HL-60/S4 treated with retinoic acid at 250 ng/mL for 4 days and 3 days (cell line): ENCODE data around the gene EFHC2.
"Not testable (repeated sequence)": the region's sequence is repeated elsewhere in the genome, so short reads cannot be mapped to it uniquely, and the experiment has no call there.

Experiments
- in situ Hi-C: fragments of 300-500 bp; cut with MboI; formaldehyde crosslinking; loops from 2 replicates; pipeline ENCODE4 v1.7.0; 2022; ENCODE audit warnings: low sequenced_read_pairs

The EFHC2 gene

DNA sequence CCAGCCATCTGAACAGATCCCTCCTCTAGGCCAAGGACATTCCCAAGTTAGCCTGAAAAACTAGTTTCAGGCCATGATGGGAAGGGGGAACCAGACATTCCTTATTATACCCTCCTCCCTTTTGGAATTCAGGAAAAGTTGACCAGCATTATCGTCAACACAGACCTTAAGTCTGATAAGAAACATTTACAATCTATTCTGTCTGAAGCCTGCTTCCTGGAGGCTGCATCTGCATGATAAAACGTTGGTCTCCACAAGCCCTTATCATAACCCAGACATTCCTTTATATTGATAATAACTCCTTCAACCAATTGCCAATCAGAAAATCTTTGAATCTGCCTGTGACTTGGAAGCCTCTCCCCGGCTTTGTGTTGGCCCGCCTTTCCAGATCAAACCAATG is 44.3 kb downstream of the EFHC2 start:
- in situ Hi-C loops, result no loop called here

DNA sequence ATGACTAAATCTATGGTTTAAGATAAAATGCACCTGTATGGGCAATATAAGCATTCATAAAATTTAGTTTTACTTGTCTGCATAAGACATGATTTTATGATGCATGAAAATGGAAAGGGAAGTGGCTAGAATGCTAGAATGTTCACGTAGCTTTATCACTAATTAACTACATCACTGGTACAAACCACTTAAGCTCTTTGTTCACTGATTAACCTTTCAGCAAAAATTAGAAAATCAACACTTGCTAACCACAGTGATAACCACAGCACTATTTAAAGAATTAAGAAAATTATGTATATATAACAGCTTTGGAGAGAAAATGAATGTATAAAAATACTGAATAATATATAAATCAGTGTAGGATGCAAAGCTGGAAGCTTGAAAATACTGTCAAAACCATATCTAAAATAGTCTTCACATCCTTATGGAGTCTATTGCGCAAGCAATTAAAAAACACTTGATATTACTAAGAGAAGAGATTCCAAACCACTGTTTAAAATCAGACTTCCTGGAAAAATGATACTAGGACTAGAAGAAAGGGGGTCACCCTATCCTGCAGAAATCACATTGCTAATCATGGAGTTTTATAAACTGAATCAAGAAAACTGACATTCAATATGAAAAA is 51.9 kb downstream of the EFHC2 start:
- in situ Hi-C loops, result no loop called here

DNA sequence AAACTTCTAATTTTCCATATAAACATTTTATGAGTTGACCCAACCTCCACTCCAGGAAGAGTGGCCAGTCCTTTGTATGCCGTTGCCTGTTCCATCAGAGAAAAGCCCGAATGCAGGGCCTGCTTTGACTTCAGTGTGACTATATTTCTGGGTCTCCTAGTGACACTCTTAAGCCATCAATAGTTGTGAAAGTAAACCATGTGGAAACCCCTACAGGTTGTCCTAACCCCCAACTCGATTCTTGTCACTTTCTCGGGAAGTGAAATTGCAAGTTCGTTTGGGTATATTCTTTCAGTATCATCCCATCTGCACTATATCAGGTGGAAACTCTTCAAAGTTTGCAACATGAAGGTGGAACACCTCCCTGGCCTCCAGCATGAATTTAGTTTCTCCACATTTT is 52.8 kb downstream of the EFHC2 start:
- in situ Hi-C loops, result no loop called here

DNA sequence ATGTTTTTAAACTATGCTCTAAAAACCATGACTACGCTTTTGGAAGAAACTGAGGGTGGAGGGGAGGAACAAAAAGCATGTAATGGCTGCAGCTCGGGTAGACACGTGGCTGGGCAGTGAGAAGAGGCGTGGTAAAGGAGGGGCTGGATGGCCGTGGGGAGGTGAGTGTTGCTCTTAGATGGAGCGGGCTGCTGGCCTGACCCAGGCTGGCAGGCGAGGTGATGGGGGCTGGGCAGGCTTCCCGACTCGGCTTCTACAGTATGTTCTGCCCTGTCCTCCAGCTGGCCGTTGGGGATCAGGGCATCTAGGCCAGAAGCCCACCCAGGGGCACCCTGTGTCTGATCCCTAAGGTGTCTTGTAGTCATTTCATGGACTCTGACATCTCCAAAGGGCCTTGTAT is 60.7 kb downstream of the EFHC2 start:
- in situ Hi-C loops, result no loop called here

DNA sequence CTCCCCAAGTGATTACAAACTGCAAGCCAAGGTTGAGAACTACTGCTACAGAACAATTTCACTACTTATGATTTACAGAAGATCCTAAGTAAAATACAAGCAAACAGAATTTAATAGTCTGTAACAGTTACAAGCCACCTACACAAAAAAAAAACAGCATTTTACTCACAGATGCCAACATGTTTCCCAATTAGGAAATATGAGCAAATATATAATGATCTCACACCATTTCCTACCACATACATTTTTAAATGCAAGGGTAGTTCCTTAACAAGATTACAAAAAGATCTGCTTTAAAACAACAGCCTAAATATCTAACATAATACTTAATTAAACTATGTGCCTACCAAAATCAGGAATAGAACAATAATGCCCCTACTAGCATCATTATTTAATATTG is 63.4 kb downstream of the EFHC2 start:
- in situ Hi-C loops, result no loop called here

DNA sequence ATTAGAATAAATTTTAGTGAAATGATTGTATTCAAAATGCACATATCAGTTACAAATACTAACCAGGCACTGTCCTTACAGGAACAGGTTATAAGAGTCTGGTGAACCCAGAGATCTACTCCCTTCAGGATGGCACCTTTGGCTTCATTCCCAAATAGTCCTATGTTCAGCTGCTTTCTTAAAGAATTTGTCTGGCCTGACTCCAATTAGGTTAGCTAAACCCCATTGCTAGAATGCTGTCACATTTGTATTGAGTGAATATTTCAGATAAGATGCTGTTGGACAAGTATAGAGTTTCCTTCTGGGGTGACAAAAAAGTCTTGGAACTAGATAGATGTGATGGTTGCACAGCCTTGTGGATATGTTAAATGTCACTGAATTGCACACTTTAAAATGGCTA is 69.4 kb downstream of the EFHC2 start:
- in situ Hi-C loops, result no loop called here

DNA sequence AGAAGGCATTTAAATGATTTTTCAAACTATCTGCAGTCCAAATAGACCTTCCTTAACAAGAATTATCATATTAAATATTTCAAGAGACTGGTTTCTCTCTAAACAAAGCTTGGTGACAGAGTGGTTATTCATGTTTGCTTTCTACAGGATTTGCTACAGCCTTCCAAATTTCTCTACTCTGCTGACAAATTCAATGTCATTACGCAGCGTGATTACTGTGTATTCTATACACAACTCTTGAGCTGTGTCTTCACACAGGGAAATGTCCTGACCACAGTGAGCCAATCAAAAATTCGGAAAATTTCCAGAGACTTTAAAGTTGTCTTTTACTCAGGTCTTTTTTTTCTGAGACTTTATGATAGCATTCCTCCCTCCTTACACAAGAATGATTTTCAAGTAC is 75.6 kb downstream of the EFHC2 start:
- in situ Hi-C loops, result no loop called here

DNA sequence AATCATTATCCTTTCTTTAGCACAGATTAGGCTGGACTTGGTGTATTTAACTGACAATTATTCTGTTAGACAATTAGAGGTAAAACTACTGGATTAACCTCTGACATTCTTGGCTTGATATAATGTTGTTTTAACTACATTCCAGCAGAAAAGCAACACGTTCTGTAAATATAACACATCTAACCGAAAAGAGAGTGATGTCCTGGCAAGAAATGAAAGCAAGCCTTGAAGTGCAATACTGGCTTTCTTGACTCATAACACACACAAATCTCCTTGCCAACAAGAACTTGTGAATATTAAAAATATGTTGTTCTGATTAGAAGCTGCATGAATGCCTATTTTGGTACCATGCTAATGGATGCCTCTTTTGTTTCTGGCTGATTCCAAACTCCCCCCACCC is 76.4 kb downstream of the EFHC2 start:
- in situ Hi-C loops, result no loop called here

DNA sequence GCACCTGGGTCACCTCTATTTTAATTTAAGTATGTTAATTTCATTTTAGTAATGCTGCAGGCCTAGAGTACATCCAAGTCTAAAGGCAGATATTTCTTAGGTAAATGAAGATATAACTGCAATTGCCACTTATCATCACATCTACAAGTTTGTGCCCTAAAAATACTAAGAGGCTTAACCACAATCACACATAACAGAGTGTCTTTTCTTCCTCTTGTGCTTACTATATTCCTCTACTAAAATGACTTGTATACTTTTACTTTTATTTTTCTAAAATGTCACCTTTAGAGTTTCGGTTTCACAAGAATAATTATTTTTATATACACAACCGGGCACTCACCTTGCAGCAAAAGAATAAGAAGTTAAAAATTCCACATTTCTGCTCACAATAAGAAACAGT is 77.9 kb downstream of the EFHC2 start:
- in situ Hi-C loops, result no loop called here

DNA sequence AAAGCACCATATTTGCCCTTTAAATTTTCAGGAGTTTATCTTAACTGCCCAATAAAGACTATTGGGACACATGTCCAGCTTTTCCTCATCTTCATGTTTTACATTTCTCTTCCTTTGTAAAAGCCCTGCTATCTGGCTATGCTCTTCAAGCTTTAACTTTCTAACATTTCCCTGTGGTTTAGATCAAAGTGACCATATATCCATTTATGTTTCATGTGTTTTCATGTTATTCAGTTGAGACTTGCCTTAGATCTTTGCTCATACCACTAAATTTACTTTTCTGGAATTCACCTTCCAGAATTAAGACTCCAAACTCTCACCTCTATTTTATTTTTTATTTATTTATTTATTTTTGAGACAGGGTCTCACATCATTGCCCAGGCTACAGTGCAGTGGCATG is 78.5 kb downstream of the EFHC2 start:
- in situ Hi-C loops, result no loop called here

DNA sequence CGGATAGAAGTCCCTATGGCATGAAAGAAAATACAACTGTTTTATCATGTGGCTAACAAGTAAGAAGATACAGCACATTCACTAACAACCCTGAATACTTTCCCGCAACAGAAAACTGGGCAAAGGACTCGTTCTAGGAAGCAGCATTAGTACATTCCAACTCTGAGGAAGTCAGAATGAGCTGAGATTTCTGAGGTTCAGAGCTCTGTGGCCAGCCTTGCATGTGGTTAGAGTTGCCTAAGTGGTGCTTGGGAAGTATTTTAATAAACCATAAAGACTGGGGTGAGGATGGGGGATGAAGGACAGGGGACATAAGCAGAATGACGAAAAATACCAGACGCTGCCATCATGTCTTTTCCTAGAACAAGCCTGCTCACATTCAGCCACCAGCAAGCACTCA is 82.2 kb downstream of the EFHC2 start:
- in situ Hi-C loops, result no loop called here

DNA sequence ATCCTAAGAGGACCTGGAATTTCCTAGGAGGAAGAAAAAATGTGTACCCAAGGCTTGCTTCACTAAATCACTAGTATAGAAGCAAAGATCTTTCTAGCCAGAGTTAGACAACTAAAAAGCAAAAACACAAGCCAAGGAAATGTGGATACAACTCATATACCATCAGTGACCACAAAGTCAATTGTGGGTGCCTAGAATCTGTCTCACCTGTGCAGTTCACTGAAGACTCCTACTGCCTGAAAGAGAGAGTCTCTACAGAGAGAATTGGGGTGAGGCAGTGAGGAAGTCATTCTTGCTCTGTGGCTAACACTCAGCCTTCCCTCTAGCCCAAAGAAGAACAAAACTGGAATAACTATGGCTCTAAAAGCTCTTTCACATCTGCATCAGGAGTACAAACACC is 82.9 kb downstream of the EFHC2 start:
- in situ Hi-C loops, result no loop called here

DNA sequence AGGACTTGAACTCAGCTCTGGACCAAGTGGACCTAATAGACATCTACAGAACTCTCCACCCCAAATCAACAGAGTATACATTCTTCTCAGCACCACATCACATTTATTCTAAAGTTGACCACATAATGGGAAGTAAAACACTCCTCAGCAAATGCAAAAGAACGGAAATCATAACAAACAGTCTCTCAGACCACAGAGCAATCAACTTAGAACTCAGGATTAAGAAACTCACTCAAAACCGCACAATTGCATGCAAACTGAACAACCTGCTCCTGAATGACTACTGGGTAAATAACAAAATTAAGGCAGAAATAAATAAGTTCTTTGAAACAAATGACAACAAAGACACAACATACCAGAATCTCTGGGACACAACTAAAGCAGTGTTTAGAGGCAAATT is 87.7 kb downstream of the EFHC2 start:
- in situ Hi-C loops, result not testable (repeated sequence)

DNA sequence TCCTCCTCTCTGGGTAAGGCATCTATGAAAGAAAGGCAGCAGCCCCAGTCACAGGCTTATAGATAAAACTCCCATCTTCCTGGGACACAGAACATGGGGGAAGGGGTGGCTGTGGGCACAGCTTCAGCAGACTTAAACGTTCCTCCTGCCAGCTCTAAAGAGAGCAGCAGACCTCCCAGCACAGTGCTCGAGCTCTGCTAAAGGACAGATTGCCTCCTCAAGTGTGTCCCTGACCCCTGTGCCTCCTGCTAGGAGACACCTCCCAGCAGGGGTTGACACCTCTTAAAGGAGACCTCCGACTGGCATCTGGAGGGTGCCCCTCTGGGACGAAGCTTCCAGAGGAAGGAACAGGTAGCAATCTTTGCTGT is 89.9 kb downstream of the EFHC2 start:
- in situ Hi-C loops, result no loop called here

DNA sequence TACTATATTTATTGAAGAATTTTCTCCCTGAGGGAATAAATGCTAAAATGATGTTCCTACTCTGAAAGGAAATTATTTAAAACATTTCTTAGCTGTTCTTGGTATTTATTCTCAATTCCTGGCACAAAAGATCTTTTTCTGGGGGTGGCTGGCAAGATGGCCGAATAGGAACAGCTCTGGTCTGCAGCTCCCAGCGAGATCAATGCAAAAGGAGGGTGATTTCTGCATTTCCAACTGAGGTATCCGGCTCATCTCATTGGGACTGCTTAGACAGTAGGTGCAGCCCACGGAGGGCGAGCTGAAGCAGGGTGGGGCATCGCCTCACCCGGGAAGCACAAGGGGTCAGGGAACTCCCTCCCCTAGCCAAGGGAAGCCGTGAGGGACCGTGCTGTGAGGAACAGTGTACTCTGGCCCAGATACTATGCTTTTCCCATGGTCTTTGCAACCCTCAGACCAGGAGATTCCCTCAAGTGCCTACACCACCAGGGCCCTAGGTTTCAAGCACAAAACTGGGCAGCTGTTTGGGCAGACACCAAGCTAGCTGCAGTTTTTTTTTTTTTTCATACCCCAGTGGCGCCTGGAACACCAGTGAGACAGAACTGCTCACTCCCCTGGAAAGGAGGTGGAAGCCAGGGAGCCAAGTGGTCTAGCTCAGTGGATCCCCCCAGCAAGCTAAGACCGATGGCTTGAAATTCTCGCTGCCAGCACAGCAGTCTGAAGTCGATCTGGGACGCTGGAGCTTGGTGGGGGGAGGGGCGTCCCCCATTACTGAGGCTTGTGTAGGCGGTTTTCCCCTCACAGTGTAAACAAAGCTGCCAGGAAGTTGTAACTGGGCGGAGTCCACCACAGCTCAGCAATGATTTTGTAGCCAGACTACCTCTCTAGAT is 90.5 kb downstream of the EFHC2 start:
- in situ Hi-C loops, result not testable (repeated sequence)

DNA sequence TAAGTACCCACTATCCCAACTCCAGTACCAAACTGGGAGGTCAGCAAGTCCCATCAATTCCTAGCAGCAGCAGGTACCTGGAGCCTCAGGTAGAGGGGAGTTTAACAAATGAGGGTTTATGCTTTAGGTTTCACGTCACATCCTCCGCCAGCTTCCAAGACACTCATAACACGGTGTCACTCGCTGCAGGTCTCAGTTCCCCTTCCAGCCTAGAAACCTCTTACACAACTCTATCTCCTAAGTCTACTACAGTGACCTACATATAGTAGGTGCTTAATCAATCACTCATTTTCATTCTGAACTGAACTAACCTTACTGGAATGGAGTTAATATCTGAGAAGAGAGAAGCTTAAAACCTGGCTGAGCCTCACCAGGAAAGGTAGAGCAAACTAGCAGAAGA is 96.0 kb downstream of the EFHC2 start:
- in situ Hi-C loops, result no loop called here

DNA sequence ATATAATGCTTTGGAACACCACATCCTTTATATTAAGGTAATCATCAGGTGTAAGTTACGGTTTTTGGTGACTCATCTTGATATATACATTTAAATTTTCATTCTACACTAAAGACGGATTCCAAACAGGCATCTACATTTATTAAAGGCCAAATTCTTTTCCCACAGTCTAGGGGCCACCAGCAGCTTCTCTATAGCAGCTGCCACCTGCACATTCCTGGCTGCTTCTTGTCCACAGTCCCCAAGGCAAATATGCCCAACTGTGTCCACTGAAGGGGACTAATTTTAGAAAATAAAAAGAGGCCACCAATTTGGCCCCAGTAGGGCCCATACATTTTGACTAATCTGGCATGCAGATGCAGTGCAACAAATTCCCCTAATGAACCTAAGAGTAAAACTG is 96.6 kb downstream of the EFHC2 start:
- in situ Hi-C loops, result no loop called here

DNA sequence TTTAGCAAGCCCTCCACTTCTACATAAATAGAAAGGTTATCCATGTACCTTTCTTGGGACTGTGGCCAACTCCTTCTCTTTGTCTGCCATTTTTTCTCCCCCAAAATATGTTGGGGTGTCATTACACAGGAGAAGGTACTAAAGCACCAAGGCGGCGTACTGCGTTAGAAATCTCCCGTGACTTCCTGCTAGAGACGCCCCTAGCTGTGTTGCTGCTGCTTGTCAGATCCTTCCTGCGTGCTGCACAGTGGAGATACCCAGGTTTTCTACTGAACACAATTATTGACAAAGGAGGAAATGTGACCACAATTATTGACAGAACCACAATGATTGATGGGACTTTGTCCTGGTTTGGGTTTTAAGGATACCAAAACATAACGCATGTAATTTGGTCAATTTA is 97.7 kb downstream of the EFHC2 start:
- in situ Hi-C loops, result no loop called here

DNA sequence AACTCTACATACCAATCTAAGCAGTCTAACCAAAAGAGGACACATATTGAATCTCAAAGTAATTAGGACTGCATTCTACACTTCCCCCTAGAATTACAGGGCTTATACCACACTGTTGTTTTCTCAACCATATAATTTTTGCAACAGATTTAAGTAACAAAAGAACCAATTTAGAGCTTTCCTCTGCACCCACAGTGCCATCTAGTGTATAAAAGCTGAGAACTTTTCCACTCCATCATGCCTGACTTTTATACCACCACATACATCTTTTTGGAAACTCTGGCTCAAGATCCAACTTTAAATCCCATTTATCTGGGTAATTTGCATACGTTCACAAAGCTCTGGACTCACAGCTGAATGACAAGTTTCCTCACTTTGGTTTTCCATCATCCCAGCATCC is 99.5 kb downstream of the EFHC2 start:
- in situ Hi-C loops, result no loop called here

DNA sequence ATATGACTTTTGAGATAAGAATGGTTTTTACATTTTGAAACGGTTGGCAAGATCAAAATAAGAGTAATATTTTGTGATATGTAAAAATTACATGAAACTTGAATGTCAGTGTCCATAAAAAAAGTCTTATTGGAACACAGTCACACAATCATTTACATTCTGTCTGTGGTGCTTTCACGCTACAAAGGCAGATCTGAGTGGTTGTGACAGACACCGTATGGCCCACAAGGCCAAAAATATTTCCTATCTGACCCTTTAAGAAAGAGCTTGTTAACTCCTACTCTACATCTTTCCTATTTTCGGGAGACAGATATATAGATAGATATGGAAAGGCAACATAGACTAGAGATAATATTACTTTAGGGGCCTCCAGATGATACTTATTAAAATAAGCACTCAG is 101.9 kb downstream of the EFHC2 start:
- in situ Hi-C loops, result no loop called here

DNA sequence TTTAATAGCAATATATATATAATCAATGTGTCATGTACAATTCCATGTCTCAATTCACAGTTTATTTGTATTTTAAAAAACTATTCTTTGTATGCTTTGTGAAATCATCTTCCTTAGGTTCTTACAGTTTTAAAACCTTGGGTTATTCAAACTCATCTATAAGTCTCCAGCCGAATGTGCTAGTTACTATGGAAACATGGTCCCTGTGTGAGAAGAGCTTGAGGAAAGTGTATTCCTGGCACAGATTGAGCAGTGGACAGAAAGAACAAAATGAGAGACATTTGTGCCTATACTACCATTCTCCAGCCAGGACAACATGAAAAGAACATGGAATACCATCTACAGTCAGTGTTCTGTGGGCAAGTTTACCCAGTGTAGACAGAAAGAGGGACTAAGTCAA is 103.4 kb downstream of the EFHC2 start:
- in situ Hi-C loops, result no loop called here

DNA sequence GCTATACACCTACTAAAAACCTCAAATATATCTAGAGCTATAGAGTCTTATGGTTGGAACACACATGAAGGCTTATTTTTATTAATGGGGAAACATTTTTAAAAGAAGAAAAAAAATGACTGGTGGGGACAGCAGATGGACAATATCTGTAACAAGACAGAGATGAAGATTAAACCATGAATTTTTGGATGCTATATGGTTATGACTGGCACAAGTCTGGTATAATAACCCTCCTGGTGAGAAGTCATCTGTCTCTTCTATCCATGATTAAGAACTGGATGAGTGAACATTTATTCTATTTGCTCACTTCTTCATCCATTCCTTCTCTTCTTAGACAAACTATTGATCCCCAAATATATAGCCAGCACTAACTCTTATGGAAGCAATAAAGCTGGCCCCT is 104.4 kb downstream of the EFHC2 start:
- in situ Hi-C loops, result no loop called here

DNA sequence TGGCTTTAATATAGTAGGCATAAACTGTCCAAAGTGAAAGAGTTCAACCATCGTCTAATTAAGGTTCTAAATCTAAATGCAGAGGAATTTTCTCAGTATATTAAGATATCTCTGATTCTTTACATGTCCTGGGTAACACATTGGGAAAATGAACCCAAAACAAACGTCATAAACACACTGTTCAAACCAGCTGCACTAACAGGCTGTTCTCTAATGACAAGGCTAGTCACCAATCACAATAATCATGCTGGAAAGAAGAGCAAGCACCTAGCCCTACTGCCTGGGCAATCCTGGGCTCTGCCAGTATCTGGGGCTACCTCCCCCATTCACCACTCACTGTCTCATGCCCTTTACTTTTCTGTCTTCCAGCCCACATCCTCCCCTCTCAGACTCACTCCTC is 107.9 kb downstream of the EFHC2 start:
- in situ Hi-C loops, result no loop called here
